HG03280 (cell line): ENCODE results near the gene ATXN10.

Experiments
- ATAC-seq: cut with Tn5 transposase; IDR thresholded peaks from one replicate; pipeline ENCODE4 v1.9.1; 2021; ENCODE audit warnings: mild to moderate bottlenecking, moderate library complexity; ENCODE audit not compliant: unreplicated experiment

The ATXN10 gene

DNA sequence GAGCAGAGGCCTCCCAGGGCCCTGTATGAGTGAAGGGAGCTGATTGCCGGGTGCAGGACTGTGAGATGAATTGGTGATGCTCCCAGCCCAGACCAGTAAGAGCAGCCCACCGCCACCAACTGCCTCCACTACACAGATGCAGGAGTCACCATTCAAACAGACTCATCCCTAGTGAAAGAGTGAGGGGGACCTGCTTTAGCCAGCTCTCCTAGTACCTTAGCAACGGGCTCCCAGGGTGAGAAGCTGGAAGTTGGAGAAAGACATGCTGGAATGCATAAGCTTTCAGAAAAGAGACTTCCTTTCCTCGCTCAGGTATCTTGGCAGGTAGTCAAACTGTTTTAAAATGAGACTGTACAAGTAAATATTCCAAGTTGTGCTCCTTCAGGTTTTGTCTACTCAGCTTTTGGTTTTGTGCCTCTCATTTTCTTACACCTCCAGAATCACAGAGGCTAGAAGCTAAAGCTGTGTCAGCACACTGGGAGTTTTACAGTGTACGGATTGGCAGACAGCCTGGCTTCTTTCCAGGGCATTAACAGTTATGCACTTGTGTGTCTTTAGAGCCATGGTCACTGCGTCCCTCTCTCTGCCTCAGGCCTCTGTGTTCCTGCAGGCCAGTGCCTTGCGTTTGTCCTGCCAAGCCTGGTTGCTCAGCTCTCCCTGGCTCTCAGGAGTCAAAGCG, 146.2 kb downstream of the ATXN10 start:
- no peak for ATAC-seq

DNA sequence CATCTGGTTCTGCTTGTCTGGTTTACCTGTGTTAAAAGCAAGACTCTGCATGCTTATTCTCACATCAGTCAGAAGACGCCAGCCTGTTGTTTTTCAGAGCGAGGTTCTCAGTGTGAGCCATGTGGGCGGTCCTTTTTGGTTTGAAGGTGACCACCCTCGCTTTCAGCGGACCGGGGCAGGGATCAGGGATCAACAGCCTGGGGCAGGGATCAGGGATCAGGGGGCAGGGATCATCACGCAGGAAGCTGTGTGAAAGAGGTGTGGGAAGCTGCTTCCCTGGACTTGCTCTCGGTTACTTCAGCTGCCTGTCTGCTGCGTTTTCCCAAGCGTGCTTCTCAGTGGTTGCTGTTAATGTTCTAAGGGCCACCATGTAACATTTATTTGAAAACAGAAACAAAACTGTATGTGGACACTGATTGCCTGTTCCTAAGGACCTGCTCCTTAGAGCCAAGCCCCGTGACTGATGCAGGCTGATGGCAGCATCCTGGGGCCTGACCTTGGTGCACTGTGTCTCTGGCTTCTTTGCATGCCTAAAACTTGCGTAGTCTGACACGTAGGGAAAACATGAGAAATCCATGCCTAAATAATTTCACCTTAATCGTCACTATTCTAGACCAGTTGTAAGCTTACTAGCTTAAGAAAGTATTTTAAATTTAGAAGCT, 146.9 kb downstream of the ATXN10 start:
- ATAC-seq, result no peak

GRCh38 chr22:45819305-45819704, 147.7 kb downstream of the ATXN10 start:
- no peak for ATAC-seq

DNA sequence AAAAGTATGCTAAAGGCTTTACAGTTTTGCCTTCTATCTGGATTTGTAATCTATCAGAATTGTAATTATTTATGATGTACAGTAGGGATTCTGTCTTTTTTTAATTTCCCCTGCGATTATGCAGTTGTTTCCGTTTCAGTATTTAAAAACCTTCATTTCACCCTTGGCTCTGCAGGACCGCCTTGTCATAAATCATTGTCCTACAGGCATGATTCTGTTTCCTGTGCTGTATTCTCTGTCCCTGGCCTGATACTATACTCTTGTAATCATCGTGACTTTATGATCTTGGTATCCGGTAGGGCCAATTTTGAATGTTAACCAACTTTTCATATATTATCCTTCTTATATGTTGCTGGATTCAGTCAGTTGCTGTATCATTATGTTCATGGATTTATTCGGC, 151.7 kb downstream of the ATXN10 start:
- ATAC-seq, result no peak

DNA sequence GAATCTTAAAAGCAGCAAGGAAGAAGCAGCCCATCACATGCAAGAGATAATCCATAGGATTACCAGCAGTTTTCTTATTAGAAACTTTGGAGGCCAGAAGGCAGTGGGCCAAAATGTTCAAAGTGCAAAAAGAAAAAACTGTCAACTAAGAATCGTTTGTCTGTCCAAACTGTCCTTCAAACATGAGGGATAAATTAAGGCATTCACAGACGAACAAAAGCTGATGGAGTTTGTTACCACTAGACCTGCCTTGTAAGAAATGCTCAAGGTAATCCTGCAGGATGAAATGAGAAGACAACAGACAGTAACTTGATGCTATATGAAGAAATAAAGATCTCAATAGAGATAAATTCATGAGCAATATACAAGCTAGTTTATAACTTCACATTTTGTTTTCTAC, 154.9 kb downstream of the ATXN10 start:
- no peak for ATAC-seq

DNA sequence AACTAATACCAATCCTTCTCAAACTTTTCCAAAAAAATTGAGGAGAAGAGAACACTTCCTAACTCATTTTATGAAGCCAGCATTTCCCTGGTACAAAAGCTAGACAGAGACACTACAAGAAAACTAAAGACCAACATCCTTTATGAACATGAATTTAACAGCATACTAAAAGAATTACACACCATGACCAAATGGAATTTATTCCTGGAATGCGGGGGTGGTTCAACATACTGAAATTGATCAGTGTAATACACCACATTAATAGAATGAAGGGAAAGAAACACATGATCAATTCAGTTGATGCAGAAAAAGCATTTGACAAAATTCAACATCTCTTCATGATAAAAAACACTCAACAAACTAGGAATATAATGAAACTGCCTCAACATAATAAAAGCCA, 157.2 kb downstream of the ATXN10 start:
- no peak for ATAC-seq

GRCh38 chr22:45830531-45831245, 159.1 kb downstream of the ATXN10 start:
- ATAC-seq, result no peak

DNA sequence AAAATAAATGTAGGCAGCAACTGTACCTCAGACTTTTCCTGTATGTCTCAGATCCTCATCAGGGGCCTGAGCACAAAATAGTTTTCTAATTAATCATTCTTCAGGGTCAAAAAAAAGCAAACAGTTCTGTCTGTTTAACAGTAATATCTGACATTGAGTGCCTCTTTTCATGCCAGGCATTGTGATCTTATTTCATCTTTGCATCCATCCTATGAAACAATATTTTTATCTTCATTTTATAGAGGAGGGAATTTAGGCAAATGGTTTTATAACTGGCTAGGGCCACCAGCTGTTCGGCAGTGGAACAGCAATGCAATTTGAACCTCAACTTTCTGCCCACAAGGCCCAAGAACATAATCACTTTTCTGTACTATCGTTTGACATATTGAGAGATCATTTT, 159.8 kb downstream of the ATXN10 start:
- ATAC-seq, result no peak

DNA sequence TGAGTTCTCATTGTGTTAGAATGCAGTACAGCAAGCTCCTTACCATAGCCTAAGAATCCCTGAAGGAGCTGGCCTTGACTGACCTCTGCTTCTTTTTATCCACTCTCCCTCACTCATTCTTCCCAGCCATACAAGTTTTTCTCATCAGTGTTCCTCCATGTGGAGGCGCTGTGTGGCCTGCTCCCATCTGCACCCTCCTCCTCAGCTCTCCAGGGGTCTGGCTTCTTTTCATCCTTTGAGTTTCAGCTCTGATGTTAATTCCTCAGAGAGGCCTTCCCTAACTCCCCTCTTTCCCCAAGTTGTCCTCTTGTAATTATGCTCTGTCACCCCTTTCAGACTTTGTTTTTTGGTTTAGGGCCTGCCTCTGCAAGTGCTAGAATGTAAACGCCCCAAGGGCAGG, 160.5 kb downstream of the ATXN10 start:
- ATAC-seq, result no peak

- ATAC-seq, result no peak
Measured at GRCh38 chr22:45832959-45833580, 161.4 kb downstream of the ATXN10 start.

- ATAC-seq, result no peak
Measured at GRCh38 chr22:45833613-45834012, 162.0 kb downstream of the ATXN10 start.

DNA sequence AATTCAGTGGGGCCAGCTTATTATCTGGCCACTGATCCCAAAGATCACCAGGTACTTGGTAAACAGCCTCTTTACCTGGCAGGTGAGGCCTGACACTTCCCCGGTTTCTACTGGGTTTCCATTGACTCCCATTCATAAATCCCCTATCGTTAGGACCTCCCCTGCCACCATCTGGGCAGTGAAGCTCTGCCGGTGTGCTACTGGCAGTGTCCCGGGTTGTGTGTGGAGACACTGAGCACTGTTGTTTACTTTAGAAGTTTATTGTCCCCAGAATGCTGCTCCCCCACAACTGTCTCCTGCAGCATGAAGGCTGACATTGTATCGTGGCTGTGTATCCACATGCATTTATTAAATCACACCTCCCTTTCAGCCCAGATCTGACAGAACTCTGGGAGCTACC, 162.6 kb downstream of the ATXN10 start:
- ATAC-seq, result no peak

DNA sequence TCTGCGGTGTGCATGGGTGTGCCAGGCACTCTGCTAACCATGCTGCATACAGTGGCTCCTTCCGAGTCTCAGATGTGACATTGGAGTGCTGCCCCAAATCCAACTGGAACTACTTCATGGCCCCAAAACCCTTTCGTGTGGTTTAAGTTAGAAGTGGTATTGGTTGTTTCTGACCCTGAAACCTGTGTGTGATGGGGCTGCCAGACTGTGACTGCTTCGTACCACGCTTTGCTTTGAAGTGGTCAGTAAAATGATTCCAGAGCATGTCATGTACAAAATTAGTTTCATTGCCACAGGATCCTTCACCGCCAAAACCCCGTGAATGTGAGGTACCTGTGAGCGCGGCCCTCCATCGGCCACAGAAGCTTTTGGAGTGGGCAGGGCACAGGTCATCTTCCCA, 163.2 kb downstream of the ATXN10 start:
- ATAC-seq, result no peak

DNA sequence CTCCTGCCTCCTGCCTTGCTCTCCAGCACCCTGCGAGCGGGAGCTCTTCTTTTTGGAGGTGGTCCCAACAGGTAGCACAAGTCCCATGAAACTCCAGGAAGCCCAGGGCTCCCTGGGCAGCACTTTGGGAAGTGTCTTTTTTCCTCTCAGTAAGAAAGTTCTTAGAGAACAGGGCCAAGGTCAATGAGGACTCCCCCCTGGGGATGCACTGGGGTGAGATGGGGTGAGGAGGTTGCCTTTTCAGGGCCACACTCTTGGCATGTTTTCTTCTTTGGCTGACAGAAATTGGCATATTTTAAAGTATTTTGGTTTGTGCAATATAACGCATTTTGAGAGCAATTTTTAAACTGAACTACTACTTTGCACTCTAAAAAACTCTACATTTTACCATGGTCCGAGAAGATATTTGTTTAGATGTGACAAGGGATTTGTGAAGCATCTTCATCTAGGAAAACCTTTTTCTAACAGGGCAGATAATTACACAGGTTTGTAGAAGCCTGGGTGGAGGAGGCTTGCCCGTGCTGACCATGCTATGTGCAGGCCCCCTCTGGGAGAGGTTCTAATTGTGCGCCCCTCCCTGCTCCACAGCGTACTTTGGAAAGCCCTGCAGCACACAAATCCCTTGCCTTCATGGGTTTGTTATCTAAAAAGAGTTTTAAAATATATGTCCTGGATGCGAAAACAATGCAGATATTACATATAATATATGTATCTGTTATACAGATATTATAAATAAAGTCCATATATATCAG, 165.0 kb downstream of the ATXN10 start:
- ATAC-seq, result no peak

- ATAC-seq, result no peak
Measured at GRCh38 chr22:45837508-45837907, 165.9 kb downstream of the ATXN10 start.

GRCh38 chr22:45838305-45838887, 166.8 kb downstream of the ATXN10 start:
- ATAC-seq, result no peak

DNA sequence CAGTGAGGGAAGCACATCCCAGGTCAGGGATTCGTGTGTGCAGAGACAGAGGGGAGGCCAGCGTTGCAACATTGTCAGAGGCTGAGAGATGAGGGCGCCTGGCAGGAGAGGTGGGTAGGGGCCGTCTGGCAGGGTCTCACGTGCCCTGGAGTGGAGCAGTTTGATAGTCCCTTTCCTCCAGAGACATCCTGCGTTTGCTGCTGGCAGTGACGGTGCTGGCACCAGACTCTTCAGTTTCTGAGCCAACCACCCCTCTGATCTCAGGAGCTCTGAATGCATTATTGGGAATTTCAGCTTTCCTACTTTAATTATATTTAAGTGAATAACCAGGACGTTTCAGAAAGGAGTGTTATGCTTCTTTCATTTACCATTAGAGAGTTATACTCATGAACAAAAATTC, 168.8 kb downstream of the ATXN10 start:
- ATAC-seq, result no peak

GRCh38 chr22:45842291-45842991, 170.8 kb downstream of the ATXN10 start:
- no peak for ATAC-seq

DNA sequence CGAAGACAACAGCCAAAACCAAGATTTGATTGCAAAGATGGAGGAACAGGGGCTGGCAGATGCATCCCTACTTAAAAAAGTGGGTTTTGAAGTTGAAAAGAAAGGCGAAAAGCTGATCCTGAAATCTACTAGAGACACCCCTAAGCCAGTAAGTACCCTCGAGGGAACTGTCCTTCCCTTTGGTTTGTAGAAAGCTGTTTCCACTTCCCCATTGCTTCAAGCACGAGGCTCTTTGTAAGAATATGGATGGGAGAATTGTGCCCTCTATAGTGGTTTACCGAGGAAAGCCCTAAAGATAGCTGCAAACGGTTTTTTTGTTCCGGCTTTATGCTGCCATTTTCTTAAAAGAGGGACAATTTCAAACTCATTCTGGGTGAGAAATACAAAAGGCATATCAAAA, 171.4 kb downstream of the ATXN10 start:
- no peak for ATAC-seq

GRCh38 chr22:45843986-45844385, 172.4 kb downstream of the ATXN10 start:
- no peak for ATAC-seq
